Sigmoid colon (tissue), 7 donors: Measurements from ENCODE around the gene MYH7B. TPM values are rescaled to one million over a fixed set of nuclear protein-coding genes. Genes with fewer than 3 reads are reported as not detected.

Experiments used
- DNase-seq: peaks from one replicate; pipeline ENCODE4 v3.0.0-alpha.2; 2019
- H3K27ac ChIP-seq, 4 donors: fragments of 200-600 bp; sonication (generic); one replicate each; pipeline ENCODE4 v1.5.1; 2016 to 2019; ENCODE audit warnings: mild to moderate bottlenecking in 1 of 4
- H3K27me3 ChIP-seq, 3 donors: fragments of 200-600 bp; sonication (generic); one replicate each; pipeline ENCODE4 v1.5.1; 2019; ENCODE audit warnings: mild to moderate bottlenecking in 1 of 3
- H3K36me3 ChIP-seq, 4 donors: fragments of 200-600 bp; sonication (generic); one replicate each; pipeline ENCODE4 v1.5.1; 2016 to 2019
- H3K4me1 ChIP-seq, 4 donors: fragments of 200-600 bp; sonication (generic); one replicate each; pipeline ENCODE4 v1.5.1; 2017 to 2019
- H3K4me3 ChIP-seq, 4 donors: fragments of 200-600 bp; sonication (generic); one replicate each; pipeline ENCODE4 v1.5.1; 2017 to 2019; ENCODE audit warnings: mild to moderate bottlenecking in 2 of 4, moderate library complexity in 1 of 4
- H3K9me3 ChIP-seq, 4 donors: fragments of 200-600 bp in 3 of 4; sonication (generic) in 3 of 4; one replicate each; pipeline versions ENCODE4 v1.5.1 to v1.6.1; 2013 to 2019
- EP300 ChIP-seq, 4 donors: sonication (generic); formaldehyde crosslinking; IDR thresholded peaks; one replicate each; pipeline ENCODE4 v1.6.1; 2017; ENCODE audit warnings: antibody characterized with exemption in 4 of 4
- POLR2A ChIP-seq, 2 donors: fragments of 450-650 bp; IDR thresholded peaks; one replicate each; pipeline ENCODE4 v1.6.1; 2016; ENCODE audit warnings: antibody characterized with exemption in 2 of 2, mild to moderate bottlenecking in 2 of 2, moderate library complexity in 2 of 2
- POLR2AphosphoS5 ChIP-seq, 4 donors: sonication (generic); formaldehyde crosslinking; IDR thresholded peaks; one replicate each; pipeline ENCODE4 v1.6.1; 2017; ENCODE audit warnings: antibody characterized with exemption in 4 of 4
- WGBS, 2 donors: extraction: QIAGEN DNeasy Blood & Tissue Kit; methylation state at CpG; one replicate each; pipeline ENCODE4 v1.1.7; 2013; 5-methylcytosine and 5-hydroxymethylcytosine counted together
- intact Hi-C: fragments of 100-400 bp; cut with DNase I; formaldehyde crosslinking; loops from one replicate; pipeline ENCODE4 v1.15.1; 2023
- polyA plus RNA-seq, 3 donors: library from polyadenylated mRNA; stranded (reverse); fragments of 200-250 nt; gene quantifications; one replicate each; pipeline ENCODE4 v1.2.3, GENCODE V29; 2013
- total RNA-seq, 4 donors: library from RNA; depleted of rRNA; stranded (reverse); fragments of >200 nt; gene quantifications; one replicate each; pipeline ENCODE4 v1.1.0, GENCODE V29; 2016
- TF ChIP-seq, protein P1 (sequence below), 4 experiments: fragments of 450-650 bp in 3 of 4; fragments of 200-600 bp in 1 of 4; IDR thresholded peaks; one replicate each; pipeline ENCODE4 v1.5.1; 2016 to 2019; ENCODE audit warnings: antibody characterized with exemption in 4 of 4, mild to moderate bottlenecking in 3 of 4, moderate library complexity in 2 of 4
- donor health status: healthy with polysubstance abuse.
- donor health status: Bipolar disorder and iron deficiency.
- donor health status: healthy.

Gene MYH7B
- total and polyA plus RNA-seq, 7 donors: under 0.01 to 1.6 (median 0.66) TPM

- Histone ChIP-seq H3K9me3 (no peaks in the 10 kb centered on the region), H3K4me3 (no peak overlapping the region), H3K27me3 (peaks cover 14 to 50% (median 35%) of the 10 kb centered on the region in 3 donors), H3K27ac (no peak overlapping the region), H3K4me1 (peaks cover 0 to 4% (median 0%) of the 10 kb centered on the region in 4 donors), H3K36me3 (no peaks in the 10 kb centered on the region)
- no peak for TF ChIP-seq EP300 (IDR thresholded peaks at IDR 0.05)
- no peak for TF ChIP-seq POLR2AphosphoS5 (IDR thresholded peaks at IDR 0.05)
- TF ChIP-seq, protein P1, sequence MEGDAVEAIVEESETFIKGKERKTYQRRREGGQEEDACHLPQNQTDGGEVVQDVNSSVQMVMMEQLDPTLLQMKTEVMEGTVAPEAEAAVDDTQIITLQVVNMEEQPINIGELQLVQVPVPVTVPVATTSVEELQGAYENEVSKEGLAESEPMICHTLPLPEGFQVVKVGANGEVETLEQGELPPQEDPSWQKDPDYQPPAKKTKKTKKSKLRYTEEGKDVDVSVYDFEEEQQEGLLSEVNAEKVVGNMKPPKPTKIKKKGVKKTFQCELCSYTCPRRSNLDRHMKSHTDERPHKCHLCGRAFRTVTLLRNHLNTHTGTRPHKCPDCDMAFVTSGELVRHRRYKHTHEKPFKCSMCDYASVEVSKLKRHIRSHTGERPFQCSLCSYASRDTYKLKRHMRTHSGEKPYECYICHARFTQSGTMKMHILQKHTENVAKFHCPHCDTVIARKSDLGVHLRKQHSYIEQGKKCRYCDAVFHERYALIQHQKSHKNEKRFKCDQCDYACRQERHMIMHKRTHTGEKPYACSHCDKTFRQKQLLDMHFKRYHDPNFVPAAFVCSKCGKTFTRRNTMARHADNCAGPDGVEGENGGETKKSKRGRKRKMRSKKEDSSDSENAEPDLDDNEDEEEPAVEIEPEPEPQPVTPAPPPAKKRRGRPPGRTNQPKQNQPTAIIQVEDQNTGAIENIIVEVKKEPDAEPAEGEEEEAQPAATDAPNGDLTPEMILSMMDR (IDR thresholded peaks at IDR 0.05): no peak
- TF ChIP-seq POLR2A (IDR thresholded peaks at IDR 0.05): no peak
- intact Hi-C loops: no loop called here
- WGBS, 2 donors: 81 to 84% methylated on average over 18 of the region's 18 CpGs
- DNase-seq: no peak
Measured at GRCh38 chr20:34984756-34985261, 29.1 kb downstream of the MYH7B start.

DNA sequence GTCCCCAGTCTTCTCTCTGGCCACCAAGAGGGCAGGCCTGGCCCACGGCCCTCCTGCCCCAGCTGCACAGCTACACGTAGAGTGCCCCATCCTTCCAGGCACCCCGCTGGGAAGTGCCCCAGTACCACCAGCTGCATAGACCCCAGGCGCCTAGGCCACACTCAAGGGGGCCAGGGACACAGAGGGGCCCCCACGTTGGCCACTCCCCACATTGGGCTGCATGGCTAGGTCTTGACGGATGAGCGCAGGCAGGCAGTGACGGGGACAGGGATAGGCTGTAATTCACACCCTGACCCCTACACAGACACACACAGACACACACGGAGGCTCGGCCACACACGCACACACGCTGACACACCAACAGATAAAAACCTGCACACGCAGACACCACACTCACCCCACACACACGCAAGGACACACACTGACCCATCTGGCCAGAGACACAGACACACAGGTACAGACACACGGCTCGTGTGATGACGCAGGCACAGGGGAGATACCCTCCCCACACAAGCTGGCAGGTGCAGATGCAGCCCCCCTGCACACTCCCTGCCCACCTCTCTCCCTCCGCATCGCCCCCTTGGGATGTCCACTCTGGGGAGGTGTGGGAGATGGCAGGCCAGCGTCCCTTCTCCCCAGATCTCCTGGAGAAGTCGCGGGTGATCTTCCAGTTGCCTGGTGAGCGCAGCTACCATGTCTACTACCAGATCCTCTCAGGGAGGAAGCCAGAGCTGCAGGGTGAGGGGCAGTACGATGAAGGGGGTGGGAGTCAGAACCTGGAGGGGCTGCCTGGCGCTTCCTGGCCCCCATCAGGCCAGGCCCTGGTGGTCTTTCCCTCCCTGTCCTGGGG, 30.0 kb downstream of the MYH7B start:
- Histone ChIP-seq H3K9me3 (no peaks in the 10 kb centered on the region), H3K4me3 (no peak overlapping the region), H3K27me3 (peaks cover 14 to 41% (median 26%) of the 10 kb centered on the region in 3 donors), H3K4me1 (peaks cover 0 to 3% (median 0%) of the 10 kb centered on the region in 4 donors), H3K27ac (no peak overlapping the region), H3K36me3 (no peaks in the 10 kb centered on the region)
- TF ChIP-seq, protein P1 (IDR thresholded peaks at IDR 0.05): no peak
- no peak for TF ChIP-seq POLR2AphosphoS5 (IDR thresholded peaks at IDR 0.05)
- TF ChIP-seq POLR2A (IDR thresholded peaks at IDR 0.05): no peak
- WGBS, 2 donors: 79 to 86% methylated on average over 25 of the region's 25 CpGs
- intact Hi-C loops: no loop called here
- no peak for DNase-seq

DNA sequence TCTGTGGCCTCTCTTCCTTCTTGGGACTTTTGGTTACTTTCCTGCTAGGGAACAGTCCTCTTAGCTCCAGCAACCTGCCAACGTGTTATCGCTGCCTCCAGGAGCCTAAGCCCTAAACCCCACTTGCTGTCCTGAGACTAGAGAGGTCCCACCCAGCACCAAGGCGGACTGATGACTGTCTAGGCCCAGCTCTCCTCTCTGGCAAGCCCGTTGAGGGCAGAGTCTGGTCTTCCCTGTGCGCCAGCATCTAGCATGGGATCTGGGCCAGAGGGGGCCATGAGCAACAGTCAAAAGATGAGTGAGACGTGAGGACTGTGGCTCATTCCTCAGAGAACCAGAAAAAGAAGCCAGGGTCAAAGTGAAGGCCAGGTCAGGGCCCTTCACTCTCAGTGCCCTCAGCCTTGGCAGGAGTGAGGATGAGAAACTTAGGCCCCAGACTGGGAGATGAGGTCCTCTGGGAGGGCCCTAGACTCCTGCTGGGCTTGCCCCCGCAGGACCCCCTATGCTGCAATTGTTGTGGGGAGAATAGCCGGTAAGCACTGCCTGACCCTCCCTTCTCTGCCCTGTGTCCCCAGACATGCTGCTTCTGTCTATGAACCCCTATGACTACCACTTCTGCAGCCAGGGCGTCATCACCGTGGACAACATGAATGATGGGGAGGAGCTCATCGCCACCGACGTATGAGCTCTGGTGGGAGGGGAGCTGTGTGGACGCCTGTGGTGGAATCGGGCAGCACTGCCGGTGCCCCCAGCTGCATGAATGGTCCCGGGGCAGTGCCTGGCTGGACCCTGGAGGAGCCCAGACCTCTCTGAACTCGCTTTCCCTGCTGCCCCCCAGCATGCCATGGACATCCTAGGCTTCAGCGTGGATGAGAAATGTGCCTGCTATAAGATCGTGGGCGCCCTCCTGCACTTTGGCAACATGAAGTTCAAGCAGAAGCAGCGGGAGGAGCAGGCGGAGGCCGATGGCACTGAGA, 30.9 kb downstream of the MYH7B start:
- DNase-seq: no peak
- Histone ChIP-seq H3K9me3 (no peaks in the 10 kb centered on the region), H3K4me1 (no peaks in the 10 kb centered on the region), H3K27me3 (peaks cover 14 to 35% (median 21%) of the 10 kb centered on the region in 3 donors), H3K36me3 (no peaks in the 10 kb centered on the region), H3K4me3 (no peak overlapping the region), H3K27ac (no peak overlapping the region)
- 74 to 79% methylated on average over 24 of the region's 24 CpGs for WGBS, 2 donors
- intact Hi-C loops: no loop called here
- TF ChIP-seq, protein P1 (IDR thresholded peaks at IDR 0.05): no peak
- no peak for TF ChIP-seq POLR2AphosphoS5 (IDR thresholded peaks at IDR 0.05)
- no peak for TF ChIP-seq EP300 (IDR thresholded peaks at IDR 0.05)
- no peak for TF ChIP-seq POLR2A (IDR thresholded peaks at IDR 0.05)

GRCh38 chr20:34987288-34988190, 31.9 kb downstream of the MYH7B start:
- TF ChIP-seq POLR2A (IDR thresholded peaks at IDR 0.05) (no peak), EP300 (IDR thresholded peaks at IDR 0.05) (no peak), POLR2AphosphoS5 (IDR thresholded peaks at IDR 0.05) (peak in 1 of 4 donors; percentile 4)
- TF ChIP-seq, protein P1 (IDR thresholded peaks at IDR 0.05): no peak
- peaks cover 12 to 27% (median 15%) of the 10 kb centered on the region in 3 donors for H3K27me3 ChIP-seq
- no peak overlapping the region for H3K4me3 ChIP-seq
- H3K36me3 ChIP-seq: no peaks in the 10 kb centered on the region
- H3K9me3 ChIP-seq: no peaks in the 10 kb centered on the region
- WGBS, 2 donors: 74 to 80% methylated on average over 15 of the region's 15 CpGs
- intact Hi-C loops: no loop called here
- no peak for DNase-seq
- H3K4me1 ChIP-seq: no peaks in the 10 kb centered on the region
- H3K27ac ChIP-seq: no peak overlapping the region
